HCT116 (cell line): ENCODE measurements around the gene NUMB. TPM values are rescaled to one million over a fixed set of nuclear protein-coding genes. Genes with fewer than 3 reads are reported as not detected.

Source experiments
- ATAC-seq: fragments of 200-7000 bp; cut with Tn5 transposase; 2 replicates; pipeline ENCODE4 v1.9.1; 2020; ENCODE audit warnings: mild to moderate bottlenecking, moderate library complexity
- BruUV-seq: library from RNA; stranded (reverse); fragments of 400-500 nt; replicated peaks from 2 replicates; lab custom pipeline; 2021; lab: Mats Ljungman, UMichigan
- CTCF ChIA-PET: fragments of 300-600 bp; sonication (Branson Sonifier 250); formaldehyde crosslinking; loops from one replicate; lab custom pipeline; 2021; ENCODE audit warnings: antibody characterized with exemption; lab: Charles Lee
- POLR2A ChIA-PET: fragments of 300-600, 350-600 bp; sonication (Branson Sonifier 250); formaldehyde crosslinking; loops from one replicate; lab custom pipeline; 2021; ENCODE audit warnings: antibody characterized with exemption; lab: Charles Lee
- RAD21 ChIA-PET, 2 experiments: fragments of 300-600 bp; sonication (Branson Sonifier 250); formaldehyde crosslinking; loops; one replicate each; lab custom pipeline; 2023; ENCODE audit warnings: low total read pairs in 2 of 2; ENCODE audit not compliant: uncharacterized antibody in 2 of 2, unreplicated experiment in 2 of 2, low non-redundant PET in 1 of 2; lab: Charles Lee
- DNase-seq: peaks from one replicate; pipeline ENCODE4 v3.0.0-alpha.2; 2010; ENCODE audit warnings: low read depth, low spot score
- H2AFZ ChIP-seq: fragments of 200-600 bp; shearing (Covaris generic), sonication (generic); 2 replicates; pipeline ENCODE4 v1.6.1; 2017; ENCODE audit warnings: low read depth, mixed run types, mixed read lengths, antibody characterized with exemption, low read length; ENCODE audit not compliant: poor library complexity, severe bottlenecking
- H3K27ac ChIP-seq: 2 replicates; pipeline ENCODE4 v1.5.1; 2012; ENCODE audit warnings: low read depth, low read length
- H3K27me3 ChIP-seq: fragments of 200-600 bp; sonication (generic); 2 replicates; pipeline ENCODE4 v1.6.1; 2016; ENCODE audit warnings: mixed run types, low read length, mixed read lengths; ENCODE audit not compliant: insufficient read depth
- H3K36me3 ChIP-seq, 2 experiments: fragments of 200-500 bp in 1 of 2; fragments of 200-600 bp in 1 of 2; sonication (Bioruptor generic) in 1 of 2; sonication (generic) in 1 of 2; 2 replicates each; pipeline versions ENCODE4 v1.5.1 to v1.6.1; 2014 to 2016; ENCODE audit warnings: low read length in 2 of 2, inconsistent platforms in 1 of 2, mixed read lengths in 1 of 2, mixed run types in 1 of 2; ENCODE audit not compliant: insufficient read depth in 2 of 2, control insufficient read depth in 1 of 2
- H3K4me1 ChIP-seq, 2 experiments: fragments of 200-600 bp in 1 of 2; sonication (generic) in 1 of 2; 2 replicates each; pipeline versions ENCODE4 v1.5.1 to v1.6.1; 2012 to 2017; ENCODE audit warnings: low read length in 2 of 2, inconsistent platforms in 1 of 2, mild to moderate bottlenecking in 1 of 2, mixed read lengths in 1 of 2, mixed run types in 1 of 2, moderate library complexity in 1 of 2; ENCODE audit not compliant: insufficient read depth in 2 of 2, control insufficient read depth in 1 of 2
- H3K4me2 ChIP-seq: fragments of 200-600 bp; sonication (generic); 2 replicates; pipeline ENCODE4 v1.6.1; 2017; ENCODE audit warnings: mixed run types, low read length, mixed read lengths
- H3K4me3 ChIP-seq, 2 experiments: fragments of 200-600 bp in 1 of 2; sonication (generic) in 1 of 2; replicated peaks in 1 of 2; 2 replicates each; pipeline ENCODE4 v1.5.1; 2011 to 2016; ENCODE audit warnings: low read length in 2 of 2, control low read depth in 1 of 2, low read depth in 1 of 2, mild to moderate bottlenecking in 1 of 2, mixed read lengths in 1 of 2, mixed run types in 1 of 2
- H3K79me2 ChIP-seq: fragments of 200-600 bp; sonication (generic); 2 replicates; pipeline ENCODE4 v1.6.1; 2017; ENCODE audit warnings: mild to moderate bottlenecking, mixed run types, low read length, moderate library complexity, mixed read lengths; ENCODE audit not compliant: insufficient read depth
- H3K9ac ChIP-seq: fragments of 200-600 bp; sonication (generic); 2 replicates; pipeline ENCODE4 v1.6.1; 2016; ENCODE audit warnings: low read length, mixed read lengths
- H3K9me2 ChIP-seq: fragments of 200-600 bp; sonication (generic), shearing (Covaris generic); 2 replicates; pipeline ENCODE4 v1.6.1; 2017; ENCODE audit warnings: mixed run types, mild to moderate bottlenecking, moderate library complexity; ENCODE audit not compliant: insufficient read depth
- H3K9me3 ChIP-seq, 2 experiments: fragments of 200-500 bp in 1 of 2; fragments of 200-600 bp in 1 of 2; sonication (Bioruptor generic) in 1 of 2; sonication (generic) in 1 of 2; 2 replicates each; pipeline ENCODE4 v1.6.1; 2014 to 2017; ENCODE audit warnings: low read length in 2 of 2, mixed read lengths in 2 of 2, inconsistent platforms in 1 of 2, low read depth in 1 of 2, mild to moderate bottlenecking in 1 of 2, mixed run types in 1 of 2, moderate library complexity in 1 of 2; ENCODE audit not compliant: control insufficient read depth in 1 of 2, insufficient read depth in 1 of 2
- H4K20me1 ChIP-seq: fragments of 200-600 bp; sonication (generic), shearing (Covaris generic); 2 replicates; pipeline ENCODE4 v1.6.1; 2017; ENCODE audit warnings: mixed run types, mild to moderate bottlenecking, moderate library complexity; ENCODE audit not compliant: insufficient read depth
- ELF1 ChIP-seq: IDR thresholded peaks from 2 replicates; pipeline ENCODE4 v1.6.1; 2012; ENCODE audit warnings: low read depth, borderline replicate concordance
- EZH2 ChIP-seq: fragments of 200-600 bp; sonication (generic); IDR thresholded peaks from 2 replicates; pipeline ENCODE4 v1.6.1; 2017; ENCODE audit warnings: antibody characterized with exemption, mixed run types
- JUND ChIP-seq: IDR thresholded peaks from 2 replicates; pipeline ENCODE4 v1.6.1; 2012
- SIN3A ChIP-seq: IDR thresholded peaks from 2 replicates; pipeline ENCODE4 v1.6.1; 2012; ENCODE audit warnings: low read depth
- SP1 ChIP-seq: IDR thresholded peaks from 2 replicates; pipeline ENCODE4 v1.6.1; 2012; ENCODE audit warnings: low read depth
- TCF7L2 ChIP-seq: IDR thresholded peaks from 2 replicates; pipeline ENCODE4 v1.7.0; 2011; ENCODE audit warnings: borderline replicate concordance, inconsistent platforms; ENCODE audit not compliant: insufficient read depth, insufficient read length; ENCODE audit errors: extremely low read depth
- YY1 ChIP-seq: IDR thresholded peaks from 2 replicates; pipeline ENCODE4 v1.6.1; 2011; ENCODE audit warnings: low read length, low read depth, moderate library complexity, mild to moderate bottlenecking; ENCODE audit not compliant: insufficient replicate concordance; ENCODE audit errors: extremely low read depth
- ZNF274 ChIP-seq: fragments of 200-500 bp; sonication (Bioruptor generic); IDR thresholded peaks from 2 replicates; pipeline ENCODE4 v1.6.1; 2014; ENCODE audit warnings: mild to moderate bottlenecking, low read depth, low read length, inconsistent platforms
- intact Hi-C: fragments of 100-400 bp; cut with micrococcal nuclease; formaldehyde crosslinking; loops from 2 replicates; pipeline ENCODE4 v1.10.0; 2022
- total RNA-seq: library from RNA; stranded (reverse); gene quantifications from one replicate; pipeline ENCODE4 v1.2.1, GENCODE V29; 2021; ENCODE audit not compliant: unreplicated experiment
- TF ChIP-seq, protein P1 (sequence below): IDR thresholded peaks from 2 replicates; pipeline ENCODE4 v1.6.1; 2012; ENCODE audit warnings: low read depth
- TF ChIP-seq, protein P2 (sequence below): IDR thresholded peaks from 2 replicates; pipeline ENCODE4 v1.6.1; 2011; ENCODE audit warnings: mild to moderate bottlenecking, low read length, moderate library complexity; ENCODE audit not compliant: insufficient replicate concordance; ENCODE audit errors: extremely low read depth

Gene NUMB
- total RNA-seq, 1 experiment from 2014 or later, result 43.0 TPM

DNA sequence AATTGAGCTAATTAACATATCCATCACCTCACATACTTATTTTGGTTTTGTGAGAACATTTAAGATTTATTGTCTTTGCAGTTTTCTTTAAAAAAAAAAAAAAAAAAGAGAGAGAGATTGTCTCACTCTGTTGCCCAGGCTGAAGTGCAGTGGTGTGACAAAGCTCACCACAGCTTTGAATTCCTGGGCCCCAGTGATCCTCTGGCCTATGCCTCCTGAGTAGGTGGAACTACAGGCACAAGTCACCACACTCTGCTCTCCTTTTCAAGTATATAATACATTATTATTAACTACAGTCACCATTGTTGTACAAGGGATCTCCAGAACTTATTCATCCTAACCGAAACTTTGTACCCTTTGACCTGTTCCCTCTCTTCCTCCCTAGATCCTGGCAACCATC is 64.0 kb downstream of the NUMB start:
- H3K27ac ChIP-seq, result no peak overlapping the region
- peaks cover 0 to 5% of the 10 kb centered on the region in 2 experiments; a peak in 1 of 4 replicates for H3K4me1 ChIP-seq
- H3K9me3 ChIP-seq, result no peaks in the 10 kb centered on the region
- H3K79me2 ChIP-seq, result no peaks in the 10 kb centered on the region
- no peaks in the 10 kb centered on the region for H3K36me3 ChIP-seq
- ChIA-PET POLR2A (no interaction called here), RAD21 (no interaction called here)
- H3K4me3 ChIP-seq, result no peak overlapping the region
- no peaks in the 10 kb centered on the region for H3K9me2 ChIP-seq
- ATAC-seq (no peak), DNase-seq (no peak)
- intact Hi-C loops, result no loop called here
- H4K20me1 ChIP-seq, result no peaks in the 10 kb centered on the region; the same call in 1 of the 2 replicates
- BruUV-seq, result no TSS peak
- H2AFZ ChIP-seq, result no peak overlapping the region
- no peaks in the 10 kb centered on the region for H3K27me3 ChIP-seq
- no peak overlapping the region for H3K9ac ChIP-seq
- TF ChIP-seq YY1 (no peak), SIN3A (no peak), EZH2 (no peak), SP1 (no peak), ELF1 (no peak), ZNF274 (no peak), TCF7L2 (no peak), JUND (no peak)
- TF ChIP-seq, protein P1, sequence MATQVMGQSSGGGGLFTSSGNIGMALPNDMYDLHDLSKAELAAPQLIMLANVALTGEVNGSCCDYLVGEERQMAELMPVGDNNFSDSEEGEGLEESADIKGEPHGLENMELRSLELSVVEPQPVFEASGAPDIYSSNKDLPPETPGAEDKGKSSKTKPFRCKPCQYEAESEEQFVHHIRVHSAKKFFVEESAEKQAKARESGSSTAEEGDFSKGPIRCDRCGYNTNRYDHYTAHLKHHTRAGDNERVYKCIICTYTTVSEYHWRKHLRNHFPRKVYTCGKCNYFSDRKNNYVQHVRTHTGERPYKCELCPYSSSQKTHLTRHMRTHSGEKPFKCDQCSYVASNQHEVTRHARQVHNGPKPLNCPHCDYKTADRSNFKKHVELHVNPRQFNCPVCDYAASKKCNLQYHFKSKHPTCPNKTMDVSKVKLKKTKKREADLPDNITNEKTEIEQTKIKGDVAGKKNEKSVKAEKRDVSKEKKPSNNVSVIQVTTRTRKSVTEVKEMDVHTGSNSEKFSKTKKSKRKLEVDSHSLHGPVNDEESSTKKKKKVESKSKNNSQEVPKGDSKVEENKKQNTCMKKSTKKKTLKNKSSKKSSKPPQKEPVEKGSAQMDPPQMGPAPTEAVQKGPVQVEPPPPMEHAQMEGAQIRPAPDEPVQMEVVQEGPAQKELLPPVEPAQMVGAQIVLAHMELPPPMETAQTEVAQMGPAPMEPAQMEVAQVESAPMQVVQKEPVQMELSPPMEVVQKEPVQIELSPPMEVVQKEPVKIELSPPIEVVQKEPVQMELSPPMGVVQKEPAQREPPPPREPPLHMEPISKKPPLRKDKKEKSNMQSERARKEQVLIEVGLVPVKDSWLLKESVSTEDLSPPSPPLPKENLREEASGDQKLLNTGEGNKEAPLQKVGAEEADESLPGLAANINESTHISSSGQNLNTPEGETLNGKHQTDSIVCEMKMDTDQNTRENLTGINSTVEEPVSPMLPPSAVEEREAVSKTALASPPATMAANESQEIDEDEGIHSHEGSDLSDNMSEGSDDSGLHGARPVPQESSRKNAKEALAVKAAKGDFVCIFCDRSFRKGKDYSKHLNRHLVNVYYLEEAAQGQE, result no peak
- TF ChIP-seq, protein P2, sequence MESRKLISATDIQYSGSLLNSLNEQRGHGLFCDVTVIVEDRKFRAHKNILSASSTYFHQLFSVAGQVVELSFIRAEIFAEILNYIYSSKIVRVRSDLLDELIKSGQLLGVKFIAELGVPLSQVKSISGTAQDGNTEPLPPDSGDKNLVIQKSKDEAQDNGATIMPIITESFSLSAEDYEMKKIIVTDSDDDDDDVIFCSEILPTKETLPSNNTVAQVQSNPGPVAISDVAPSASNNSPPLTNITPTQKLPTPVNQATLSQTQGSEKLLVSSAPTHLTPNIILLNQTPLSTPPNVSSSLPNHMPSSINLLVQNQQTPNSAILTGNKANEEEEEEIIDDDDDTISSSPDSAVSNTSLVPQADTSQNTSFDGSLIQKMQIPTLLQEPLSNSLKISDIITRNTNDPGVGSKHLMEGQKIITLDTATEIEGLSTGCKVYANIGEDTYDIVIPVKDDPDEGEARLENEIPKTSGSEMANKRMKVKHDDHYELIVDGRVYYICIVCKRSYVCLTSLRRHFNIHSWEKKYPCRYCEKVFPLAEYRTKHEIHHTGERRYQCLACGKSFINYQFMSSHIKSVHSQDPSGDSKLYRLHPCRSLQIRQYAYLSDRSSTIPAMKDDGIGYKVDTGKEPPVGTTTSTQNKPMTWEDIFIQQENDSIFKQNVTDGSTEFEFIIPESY, result no peak
- TF ChIP-seq, all 23 proteins: peak for 0
- no peak overlapping the region for H3K4me2 ChIP-seq
- CTCF ChIA-PET, result no interaction called here
